Measurements from ENCODE around the gene CDCA5.
"Not testable (repeated sequence)": the region's sequence is repeated elsewhere in the genome, so short reads cannot be mapped to it uniquely, and the experiment has no call there.

CDCA5 gene

DNA sequence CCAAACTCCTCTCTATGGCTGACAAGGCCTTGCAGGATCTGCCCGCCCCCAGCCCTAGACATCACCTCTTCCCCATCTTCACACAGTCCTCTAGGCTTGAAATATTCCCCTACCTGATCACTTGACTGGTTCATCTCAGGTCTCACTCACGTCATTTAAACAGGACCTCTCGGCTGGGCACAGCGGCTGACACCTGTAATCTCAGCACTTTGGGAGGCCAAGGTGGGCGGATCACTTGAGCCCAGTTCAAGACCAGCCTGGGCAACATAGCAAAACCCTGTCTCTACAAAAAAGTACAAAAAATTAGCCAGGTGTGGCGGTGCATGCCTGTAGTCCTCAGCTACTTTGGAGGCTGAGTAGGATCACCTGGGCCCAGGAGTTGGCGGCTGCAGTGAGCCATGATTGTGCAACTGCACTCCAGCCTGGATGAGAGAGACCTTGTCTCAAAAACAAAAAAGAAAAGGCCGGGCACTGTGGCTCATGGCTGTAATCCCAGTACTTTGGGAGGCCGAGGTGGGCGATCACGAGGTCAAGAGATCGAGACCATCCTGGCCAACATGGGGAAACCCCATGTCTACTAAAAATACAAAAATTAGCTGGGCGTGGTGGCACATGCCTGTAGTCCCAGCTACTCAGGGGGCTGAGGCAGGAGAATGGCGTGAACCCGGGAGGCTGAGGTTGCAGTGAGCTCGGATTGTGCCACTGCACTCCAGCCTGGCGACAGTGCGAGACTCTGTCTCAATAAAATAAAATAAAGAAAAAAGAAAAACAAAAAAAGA lies 35.2 kb upstream of the CDCA5 start:
- DNase-seq, result not testable (repeated sequence)

- DNase-seq, result no peak
These were observed 34.4 kb upstream of the CDCA5 start for GRCh38 chr11:65118097-65118837.

GRCh38 chr11:65117206-65118096 lies 33.6 kb upstream of the CDCA5 start, which contains the start of gene ZNHIT2:
TSS of gene ZNHIT2 (minus strand) at chr11:65117701. CDS start at chr11:65117653, 48 bp downstream.
- peak; percentile 99 for DNase-seq

GRCh38 chr11:65116370-65117205 lies 32.7 kb upstream of the CDCA5 start:
- DNase-seq, result peak; percentile 63

GRCh38 chr11:65115361-65116082 lies 31.7 kb upstream of the CDCA5 start:
- DNase-seq, result peak; percentile 14

DNA sequence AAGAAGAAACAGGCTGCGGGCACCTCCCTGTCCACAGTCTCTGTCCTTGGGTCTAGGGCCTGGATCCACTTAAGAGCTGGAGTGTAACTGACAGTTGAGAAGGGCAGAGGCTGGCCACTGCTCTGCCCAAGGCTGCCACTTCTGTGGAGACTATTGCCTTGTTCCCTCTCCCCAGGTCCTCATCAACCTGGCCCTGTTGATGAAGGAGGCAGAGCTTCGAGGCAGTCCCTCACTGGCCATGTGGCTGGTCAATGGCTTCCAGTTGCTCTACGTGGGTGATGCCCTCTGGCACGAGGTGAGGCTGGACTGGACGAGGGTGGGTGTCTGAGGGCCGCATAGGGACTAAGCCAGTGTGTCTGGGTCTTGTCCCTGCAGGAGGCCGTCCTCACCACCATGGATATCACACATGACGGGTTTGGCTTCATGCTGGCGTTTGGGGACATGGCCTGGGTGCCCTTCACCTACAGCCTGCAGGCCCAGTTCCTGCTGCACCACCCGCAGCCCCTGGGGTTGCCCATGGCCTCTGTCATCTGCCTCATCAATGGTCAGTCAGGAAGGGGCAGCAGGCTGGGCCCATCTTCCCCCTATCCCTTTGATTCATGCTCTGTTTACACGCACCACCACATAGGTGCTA lies 30.8 kb upstream of the CDCA5 start:
- DNase-seq, result peak; percentile 13

- peak; percentile 78 for DNase-seq
These were observed 30.0 kb upstream of the CDCA5 start for GRCh38 chr11:65113839-65114238.

DNA sequence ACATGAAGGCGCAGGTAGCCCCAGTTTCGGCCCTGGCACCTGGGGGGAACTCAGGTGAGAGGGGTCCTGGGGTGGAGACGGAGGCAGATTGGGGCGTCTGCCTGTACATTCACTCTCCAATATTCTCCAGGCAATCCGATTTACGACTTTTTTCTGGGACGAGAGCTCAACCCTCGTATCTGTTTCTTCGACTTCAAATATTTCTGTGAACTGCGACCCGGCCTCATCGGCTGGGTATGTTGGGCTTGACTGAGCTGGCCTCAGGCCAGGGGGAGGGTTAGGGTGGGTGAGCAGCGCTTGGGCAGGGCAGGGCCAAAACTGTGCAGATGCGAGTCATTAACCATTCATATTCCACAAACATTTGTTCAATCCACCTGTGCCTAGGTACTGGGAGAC lies 29.5 kb upstream of the CDCA5 start:
- DNase-seq, result peak; percentile 66

DNA sequence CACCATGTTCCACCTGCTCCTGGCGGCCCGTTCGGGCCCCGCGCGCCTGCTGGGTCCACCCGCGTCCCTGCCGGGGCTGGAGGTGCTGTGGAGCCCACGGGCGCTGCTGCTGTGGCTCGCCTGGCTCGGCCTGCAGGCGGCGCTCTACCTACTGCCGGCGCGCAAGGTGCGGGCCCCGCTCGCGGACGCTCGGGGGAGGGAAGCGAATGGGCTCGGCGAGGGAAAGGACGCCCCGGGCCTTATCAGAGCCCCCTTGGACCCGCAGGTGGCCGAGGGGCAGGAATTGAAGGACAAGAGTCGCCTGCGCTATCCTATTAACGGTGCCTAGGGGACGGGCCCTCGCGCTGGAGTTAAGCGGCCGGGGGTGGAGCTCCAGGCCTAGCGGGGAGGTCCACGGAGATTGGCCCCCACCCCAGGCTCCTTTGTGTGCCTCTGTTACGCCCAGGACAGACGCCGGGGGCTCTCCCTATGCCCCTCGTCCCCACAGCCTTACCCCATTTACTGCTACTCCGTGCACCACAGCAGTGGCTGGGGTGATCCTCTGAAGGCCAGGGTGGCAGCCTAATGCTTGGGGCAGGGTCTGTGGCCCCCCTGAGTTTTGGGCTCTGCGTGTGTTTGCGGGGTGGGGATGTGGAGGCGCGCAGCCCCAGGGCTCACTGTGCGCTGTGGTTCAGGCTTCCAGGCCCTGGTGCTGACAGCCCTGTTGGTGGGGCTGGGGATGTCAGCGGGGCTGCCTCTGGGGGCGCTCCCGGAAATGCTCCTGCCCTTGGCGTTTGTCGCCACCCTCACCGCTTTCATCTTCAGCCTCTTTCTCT lies 28.9 kb upstream of the CDCA5 start:
- DNase-seq, result peak; percentile 79

DNA sequence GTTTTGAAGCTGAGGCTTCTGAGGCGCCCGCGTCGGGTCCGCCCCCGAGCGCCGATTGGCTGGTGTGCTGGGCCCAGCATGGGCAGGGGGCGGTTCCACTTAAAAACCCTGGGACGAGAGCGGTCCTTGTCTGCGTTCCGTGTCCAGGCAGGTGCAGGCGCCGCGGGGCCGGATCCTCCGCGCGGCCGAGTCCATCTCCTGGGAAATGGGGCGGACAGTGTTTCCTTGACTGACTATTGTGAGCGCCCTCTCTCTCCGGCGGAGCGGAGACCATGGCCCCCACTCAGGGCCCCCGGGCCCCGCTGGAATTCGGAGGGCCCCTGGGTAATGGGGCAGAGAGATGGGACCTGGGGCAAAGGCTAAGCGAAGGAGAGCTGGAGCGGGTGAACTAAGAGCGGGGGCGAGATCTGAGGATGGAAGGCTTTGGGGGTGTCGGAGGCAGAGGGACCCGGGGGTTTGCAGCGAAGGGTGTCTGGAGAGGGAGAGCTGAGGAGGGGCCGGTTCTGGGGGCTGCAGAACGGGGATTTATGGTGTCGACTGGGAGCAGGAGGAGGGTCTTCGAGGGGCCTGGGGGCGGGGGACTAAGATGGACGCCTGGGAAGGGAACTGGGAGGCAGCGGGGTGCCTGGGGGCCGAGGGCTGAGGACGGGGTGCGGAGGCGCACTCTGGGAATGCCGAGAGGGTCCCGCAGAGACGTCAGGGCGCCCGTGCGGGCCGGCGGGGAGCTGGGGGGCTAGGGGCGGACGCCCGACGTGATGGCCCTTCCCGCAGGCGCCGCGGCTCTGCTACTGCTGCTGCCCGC lies 28.1 kb upstream of the CDCA5 start, which contains the start of gene TM7SF2:
TSS of gene TM7SF2 (plus strand) at position 129 of the 802 bp plus-strand sequence. CDS start at position 273, 144 bp downstream.
- DNase-seq, result peak; percentile 99

DNA sequence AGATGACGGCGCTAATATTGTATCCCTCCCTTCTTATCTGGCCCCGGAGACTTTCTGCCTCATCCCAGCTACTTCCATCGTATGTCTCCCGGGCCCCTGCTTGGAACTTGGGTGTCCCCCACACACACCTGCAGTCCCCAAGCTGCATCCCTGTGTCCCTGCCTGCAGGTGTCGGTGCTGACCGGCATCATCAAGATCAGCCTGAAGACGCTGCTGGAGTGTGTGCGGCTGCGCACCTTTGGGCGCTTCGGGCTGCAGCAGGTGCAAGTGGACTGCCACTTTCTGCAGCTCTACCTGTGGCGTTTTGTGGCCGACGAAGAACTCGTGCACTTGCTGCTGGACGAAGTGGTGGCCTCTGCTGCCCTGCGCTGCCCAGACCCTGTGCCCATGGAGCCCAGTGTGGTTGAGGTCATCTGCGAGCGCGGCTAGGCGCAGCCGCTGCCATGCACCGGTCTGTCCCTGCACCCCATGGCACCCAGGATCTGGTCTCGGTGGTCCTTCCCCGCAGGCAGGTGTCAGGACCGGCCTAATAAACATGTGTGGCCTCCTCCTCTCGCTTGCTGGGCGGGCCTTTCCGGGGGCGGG lies 27.4 kb upstream of the CDCA5 start:
- DNase-seq, result no peak

- peak; percentile 93 for DNase-seq
These were observed 26.6 kb upstream of the CDCA5 start for GRCh38 chr11:65110354-65110861.

GRCh38 chr11:65109231-65110198 lies 25.7 kb upstream of the CDCA5 start:
- DNase-seq, result no peak

DNA sequence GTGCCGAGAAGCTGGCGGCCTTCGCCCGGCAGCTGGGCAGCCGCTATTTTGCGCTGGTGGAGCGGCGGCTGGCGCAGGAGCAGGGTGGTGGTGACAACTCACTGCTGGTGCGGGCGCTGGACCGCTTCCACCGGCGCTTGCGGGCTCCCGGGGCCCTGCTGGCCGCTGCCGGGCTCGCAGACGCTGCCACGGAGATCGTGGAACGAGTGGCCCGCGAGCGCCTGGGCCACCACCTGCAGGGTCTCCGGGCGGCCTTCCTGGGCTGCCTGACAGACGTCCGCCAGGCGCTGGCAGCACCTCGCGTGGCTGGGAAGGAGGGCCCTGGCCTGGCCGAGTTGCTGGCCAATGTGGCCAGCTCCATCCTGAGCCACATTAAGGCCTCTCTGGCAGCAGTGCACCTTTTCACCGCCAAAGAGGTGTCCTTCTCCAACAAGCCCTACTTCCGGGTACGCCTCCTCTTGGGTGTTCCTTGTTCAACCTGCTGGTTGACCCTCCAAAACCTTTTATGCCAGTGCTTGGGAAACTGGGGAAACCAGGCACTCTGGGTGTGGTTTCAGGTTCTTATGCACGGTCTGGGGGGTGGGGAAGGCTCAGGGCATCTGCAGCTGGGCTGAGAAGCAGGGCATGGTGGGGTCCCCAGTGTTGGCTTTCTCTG lies 24.8 kb upstream of the CDCA5 start:
- no peak for DNase-seq

DNA sequence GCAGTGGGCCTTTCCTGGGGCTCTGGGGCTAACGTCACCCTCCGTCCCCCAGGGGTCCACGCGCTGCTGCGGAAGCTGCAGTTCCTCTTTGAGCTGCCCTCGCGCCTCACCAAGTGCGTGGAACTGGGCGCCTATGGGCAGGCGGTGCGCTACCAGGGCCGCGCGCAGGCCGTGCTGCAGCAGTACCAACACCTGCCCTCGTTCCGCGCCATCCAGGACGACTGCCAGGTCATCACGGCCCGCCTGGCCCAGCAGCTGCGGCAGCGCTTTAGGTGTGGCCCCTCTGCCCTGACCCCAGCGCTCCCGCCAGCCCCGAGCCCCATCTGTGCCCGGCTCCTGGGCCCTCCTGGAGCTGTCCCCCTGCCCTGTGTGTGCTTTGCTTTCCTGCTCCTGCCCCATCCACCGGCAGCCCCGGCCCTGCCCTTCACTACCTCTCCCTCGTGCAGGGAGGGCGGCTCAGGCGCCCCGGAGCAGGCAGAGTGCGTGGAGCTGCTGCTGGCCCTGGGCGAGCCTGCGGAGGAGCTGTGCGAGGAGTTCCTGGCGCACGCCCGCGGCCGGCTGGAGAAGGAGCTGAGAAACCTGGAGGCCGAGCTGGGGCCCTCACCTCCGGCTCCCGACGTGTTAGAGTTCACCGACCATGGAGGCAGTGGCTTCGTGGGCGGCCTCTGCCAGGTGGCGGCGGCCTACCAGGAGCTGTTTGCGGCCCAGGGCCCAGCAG lies 24.1 kb upstream of the CDCA5 start:
- DNase-seq, result no peak

GRCh38 chr11:65107078-65107477 lies 23.2 kb upstream of the CDCA5 start:
- no peak for DNase-seq

Data from hematopoietic multipotent progenitor cell treated with erythropoietin and hydrocortisone succinate and interleukin-3 and kit ligand, for 6 days (in vitro differentiated cells).